NT2/D1 (cell line): ENCODE measurements around the gene VCX3B.
"Not testable (repeated sequence)": the region's sequence is repeated elsewhere in the genome, so short reads cannot be mapped to it uniquely, and the experiment has no call there.

Source experiments
- DNase-seq: peaks from one replicate; pipeline ENCODE4 v3.0.0-alpha.2; 2011; ENCODE audit warnings: low read depth, low spot score
- H3K27me3 ChIP-seq: 2 replicates; pipeline ENCODE4 v1.6.0; 2011; ENCODE audit warnings: mild to moderate bottlenecking; ENCODE audit not compliant: insufficient read length, insufficient read depth
- H3K36me3 ChIP-seq: 2 replicates; pipeline ENCODE4 v1.6.1; 2011; ENCODE audit warnings: mild to moderate bottlenecking, low read length, mixed read lengths; ENCODE audit not compliant: insufficient read depth, insufficient read length
- H3K4me1 ChIP-seq: 2 replicates; pipeline ENCODE4 v1.5.1; 2011; ENCODE audit not compliant: insufficient read depth, insufficient read length
- H3K4me3 ChIP-seq: 2 replicates; pipeline ENCODE4 v1.5.1; 2011; ENCODE audit warnings: low read depth; ENCODE audit not compliant: insufficient read length
- H3K9ac ChIP-seq: 2 replicates; pipeline ENCODE4 v1.6.0; 2011; ENCODE audit warnings: low read depth; ENCODE audit not compliant: insufficient read length
- H3K9me3 ChIP-seq: 2 replicates; pipeline ENCODE4 v1.5.1; 2011; ENCODE audit warnings: mild to moderate bottlenecking, low read length; ENCODE audit not compliant: insufficient read depth
- SUZ12 ChIP-seq: IDR thresholded peaks from 2 replicates; pipeline ENCODE4 v1.6.1; 2011; ENCODE audit not compliant: insufficient read length, insufficient read depth; ENCODE audit errors: extremely low read depth
- YY1 ChIP-seq: IDR thresholded peaks from 2 replicates; pipeline ENCODE4 v1.6.1; 2011; ENCODE audit not compliant: insufficient read length, insufficient read depth
- ZNF274 ChIP-seq: IDR thresholded peaks from 2 replicates; pipeline ENCODE4 v1.6.1; 2011; ENCODE audit warnings: mild to moderate bottlenecking, low read depth, low read length

The VCX3B gene

DNA sequence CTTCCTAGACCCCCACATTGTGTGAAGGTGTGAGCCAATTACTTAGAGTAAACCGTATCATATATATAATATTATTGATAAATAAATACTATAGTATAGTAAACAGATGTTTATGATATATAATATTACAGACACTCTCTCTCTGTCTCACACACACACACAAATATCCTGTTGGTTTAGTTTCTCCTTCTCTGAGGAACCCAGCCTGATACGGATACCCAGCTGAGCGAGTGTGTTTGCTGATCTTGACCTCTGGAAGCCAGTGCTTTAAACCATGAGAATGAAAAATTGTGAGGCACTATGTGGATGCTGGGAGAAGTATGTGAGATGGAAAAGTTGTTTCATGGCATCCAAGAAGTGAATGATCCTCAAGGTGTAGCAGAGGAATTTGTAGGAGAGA, at the start of gene VCX3B:
Gene VCX3B (plus strand): TSS at position 301 of the 400 bp plus-strand sequence. CDS start 621 bp downstream, outside the sequence.
- H3K9ac ChIP-seq: not testable (repeated sequence)

DNA sequence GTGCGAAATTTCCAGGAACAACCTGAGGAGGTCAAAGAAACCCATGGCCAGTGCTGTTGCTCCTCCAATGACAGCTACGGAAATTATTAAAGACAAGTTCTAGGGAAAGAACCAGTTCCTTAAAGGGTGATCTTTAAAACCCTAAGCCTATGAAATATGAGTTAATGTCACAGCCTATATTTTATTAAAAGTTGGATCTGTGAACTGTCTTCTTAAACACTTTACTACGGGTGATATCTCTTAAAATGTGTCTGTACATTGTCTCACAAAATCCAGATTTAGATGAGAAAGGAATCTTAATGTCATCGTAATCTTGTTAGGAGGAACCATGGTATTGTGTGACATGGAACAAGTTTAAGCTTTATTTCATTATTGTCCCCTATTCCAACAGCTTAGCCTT, 46.3 kb upstream of the VCX3B start:
- Histone ChIP-seq H3K27me3 (no peaks in the 10 kb centered on the region), H3K4me3 (no peak overlapping the region), H3K36me3 (no peaks in the 10 kb centered on the region), H3K9me3 (no peaks in the 10 kb centered on the region), H3K9ac (no peak overlapping the region), H3K4me1 (no peaks in the 10 kb centered on the region)
- TF ChIP-seq ZNF274 (no peak), YY1 (no peak), SUZ12 (no peak)
- no peak for DNase-seq

More for the DNA sequence above, at the start of gene VCX3B:
- H3K4me1 ChIP-seq, DNase-seq, H3K36me3 ChIP-seq, H3K4me3 ChIP-seq, H3K27me3 ChIP-seq, H3K9me3 ChIP-seq: not testable (repeated sequence)

DNA sequence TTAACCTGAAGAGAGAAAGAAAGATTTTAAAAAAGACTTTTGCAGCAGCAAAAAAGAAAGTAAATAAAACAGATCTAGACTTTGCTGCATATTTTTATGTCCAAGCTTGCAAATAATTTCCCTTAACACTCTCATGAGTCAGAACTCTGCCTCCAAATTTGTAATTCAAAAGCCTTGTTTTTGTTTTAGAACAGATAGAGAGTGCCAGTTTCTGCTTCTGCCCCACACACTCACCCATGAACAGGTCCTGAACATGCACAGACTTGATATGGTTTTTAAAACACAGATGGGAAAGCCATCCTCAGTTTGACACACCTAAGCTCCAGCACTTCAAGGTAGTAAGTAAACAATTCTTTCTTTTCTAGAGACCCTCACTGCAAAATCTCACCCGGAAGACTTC, 39.7 kb upstream of the VCX3B start:
- no peaks in the 10 kb centered on the region for H3K9me3 ChIP-seq
- DNase-seq: no peak
- TF ChIP-seq YY1: no peak
- no peak for TF ChIP-seq ZNF274
- no peak overlapping the region for H3K4me3 ChIP-seq
- H3K27me3 ChIP-seq: no peaks in the 10 kb centered on the region
- H3K9ac ChIP-seq: no peak overlapping the region
- no peaks in the 10 kb centered on the region for H3K4me1 ChIP-seq
- H3K36me3 ChIP-seq: no peaks in the 10 kb centered on the region

DNA sequence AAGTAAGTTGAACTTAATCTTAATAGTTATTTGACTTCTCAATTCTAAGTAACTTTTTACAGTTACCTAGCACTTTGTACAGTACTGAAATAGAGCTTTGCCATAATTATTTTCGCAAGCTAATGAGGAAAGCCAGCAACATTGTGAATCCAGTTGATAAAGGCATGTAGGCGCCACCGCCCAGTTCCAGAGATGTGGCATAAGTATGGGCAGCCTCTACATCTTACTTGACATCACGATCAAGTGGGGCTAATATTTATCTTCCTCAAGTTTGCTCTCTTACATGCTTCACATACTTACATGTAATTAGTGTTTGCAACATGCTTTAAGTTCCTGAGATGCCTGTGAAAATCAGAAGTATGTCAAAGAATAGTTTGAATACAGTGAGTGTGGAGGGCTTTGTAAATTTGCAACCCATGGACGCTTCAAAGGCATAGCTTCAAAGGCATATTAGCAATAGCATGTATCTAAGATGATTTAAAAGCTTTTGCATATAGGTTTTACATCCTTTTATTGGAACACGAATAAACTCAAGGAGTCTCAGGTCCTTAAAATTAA, 34.9 kb upstream of the VCX3B start:
- no peak for DNase-seq
- H3K4me1 ChIP-seq: no peaks in the 10 kb centered on the region
- TF ChIP-seq YY1 (no peak), SUZ12 (no peak), ZNF274 (no peak)

DNA sequence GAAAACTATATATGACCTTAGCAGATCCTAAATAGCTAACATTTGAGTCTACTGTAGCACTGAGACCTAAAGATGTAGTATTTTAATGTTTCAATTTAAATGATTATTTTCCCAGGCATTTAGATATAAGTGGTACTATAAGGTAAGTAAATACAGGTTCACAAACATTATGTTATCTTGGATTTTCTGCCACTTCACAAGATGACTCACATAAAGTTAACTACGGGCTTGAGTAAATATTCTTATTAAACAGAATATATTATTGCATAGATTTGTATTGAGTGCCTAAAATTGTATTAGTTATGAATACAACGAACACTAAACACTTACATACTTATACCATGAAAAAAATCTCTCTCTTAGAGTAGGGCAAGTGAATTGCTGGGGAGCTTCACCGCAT, 34.2 kb upstream of the VCX3B start:
- Histone ChIP-seq H3K9me3 (no peaks in the 10 kb centered on the region), H3K27me3 (no peaks in the 10 kb centered on the region), H3K4me1 (no peaks in the 10 kb centered on the region), H3K4me3 (no peak overlapping the region), H3K9ac (no peak overlapping the region), H3K36me3 (no peaks in the 10 kb centered on the region)
- TF ChIP-seq YY1 (no peak), SUZ12 (no peak), ZNF274 (no peak)
- DNase-seq: no peak

More for the DNA sequence above, 34.9 kb upstream of the VCX3B start:
- no peaks in the 10 kb centered on the region for H3K9me3 ChIP-seq
- no peak overlapping the region for H3K9ac ChIP-seq
- H3K36me3 ChIP-seq: no peaks in the 10 kb centered on the region
- H3K27me3 ChIP-seq: no peaks in the 10 kb centered on the region
- H3K4me3 ChIP-seq: no peak overlapping the region

DNA sequence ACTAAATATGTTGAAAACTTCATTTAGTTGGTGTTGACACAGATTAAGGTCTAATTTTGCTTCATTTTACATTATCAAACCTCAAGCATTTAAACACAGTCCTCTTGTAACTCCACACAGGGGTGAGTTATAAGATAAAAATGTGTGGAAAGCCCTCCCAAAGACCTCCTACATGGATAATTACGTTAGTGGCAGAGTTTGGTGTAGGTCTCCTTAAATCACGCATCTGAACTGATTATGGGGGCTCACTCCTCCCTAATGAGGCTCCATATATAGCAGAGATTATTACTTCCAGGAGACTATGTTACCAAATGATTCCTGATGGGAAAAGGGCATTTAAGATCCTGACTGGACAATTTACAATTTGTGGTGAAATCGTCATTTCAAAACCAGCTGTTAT, 32.2 kb upstream of the VCX3B start:
- H3K27me3 ChIP-seq: no peaks in the 10 kb centered on the region
- no peak for DNase-seq
- H3K4me1 ChIP-seq: no peaks in the 10 kb centered on the region
- H3K9me3 ChIP-seq: no peaks in the 10 kb centered on the region
- H3K9ac ChIP-seq: no peak overlapping the region
- H3K36me3 ChIP-seq: no peaks in the 10 kb centered on the region
- TF ChIP-seq YY1 (no peak), ZNF274 (no peak), SUZ12 (no peak)
- no peak overlapping the region for H3K4me3 ChIP-seq

DNA sequence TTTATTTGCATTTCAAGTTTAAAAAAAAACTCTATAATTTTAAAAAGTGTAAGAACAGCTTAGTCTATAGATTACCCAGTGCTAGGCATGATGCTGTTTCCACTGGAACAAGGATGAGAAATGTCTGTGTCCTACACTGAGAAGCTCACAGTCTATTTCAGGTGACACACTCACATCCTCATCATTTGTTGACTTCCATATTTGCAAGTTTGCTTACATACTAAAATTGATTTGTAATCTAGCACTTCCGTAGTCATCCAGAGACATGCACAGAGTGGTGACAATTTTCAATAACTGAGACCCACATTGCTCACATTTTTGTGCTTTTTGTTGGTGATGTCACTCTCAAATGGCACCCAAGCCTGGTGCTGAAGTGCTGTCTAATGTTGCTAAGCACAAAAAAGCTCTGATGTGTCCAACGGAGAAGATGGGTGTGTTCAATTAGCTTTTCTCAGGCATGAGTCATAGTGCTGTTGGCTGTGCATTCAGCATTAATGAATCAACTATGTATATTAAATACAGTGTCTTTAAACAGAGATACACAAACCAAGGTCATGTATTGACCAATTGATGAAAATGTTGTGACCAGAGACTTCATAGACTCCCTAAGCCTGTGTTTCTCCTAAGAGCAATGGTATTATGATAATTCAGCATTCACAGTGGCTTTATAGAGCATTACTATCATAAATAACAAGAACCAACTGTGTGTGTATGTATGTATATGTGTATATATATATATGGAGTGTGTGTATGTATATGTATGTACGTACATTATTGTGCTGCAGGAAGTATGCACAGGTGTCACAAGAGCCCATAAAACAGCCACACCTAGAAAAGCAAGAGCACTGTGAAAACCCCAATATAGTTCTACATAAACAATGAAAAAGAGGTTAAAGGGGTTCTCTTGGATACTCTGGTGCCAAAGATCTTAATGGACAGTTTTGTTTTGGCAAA, 31.2 kb upstream of the VCX3B start:
- H3K9me3 ChIP-seq: no peaks in the 10 kb centered on the region
- no peaks in the 10 kb centered on the region for H3K36me3 ChIP-seq
- no peaks in the 10 kb centered on the region for H3K27me3 ChIP-seq
- H3K4me1 ChIP-seq: no peaks in the 10 kb centered on the region
- H3K9ac ChIP-seq: no peak overlapping the region
- no peak overlapping the region for H3K4me3 ChIP-seq
- TF ChIP-seq ZNF274: no peak
- TF ChIP-seq YY1: no peak
- TF ChIP-seq SUZ12: no peak
- DNase-seq: no peak
